Activated CD4-positive, alpha-beta T cell treated with anti-CD3 and anti-CD28 coated beads, Interleukin-2, amount 10 ng/mL, durations not matched to agents 7 days and 5 days (primary cell): ENCODE measurements around the gene THSD7B. TPM values are rescaled to one million over a fixed set of nuclear protein-coding genes. Genes with fewer than 3 reads are reported as not detected.

Source experiments
- CTCF ChIA-PET: fragments of 350-600 bp; sonication (Branson Sonifier 250); formaldehyde crosslinking; loops from one replicate; lab custom pipeline; 2021; ENCODE audit warnings: antibody characterized with exemption; lab: Charles Lee
- POLR2A ChIA-PET: fragments of 350-600 bp; sonication (Branson Sonifier 250); formaldehyde crosslinking; loops from one replicate; lab custom pipeline; 2021; ENCODE audit warnings: antibody characterized with exemption; lab: Charles Lee
- DNase-seq: peaks from one replicate; pipeline ENCODE4 v3.0.0-alpha.2; 2020
- H3K27ac Mint-ChIP-seq: one replicate; pipeline ENCODE4 v1.8.0; 2021; ENCODE audit warnings: mild to moderate bottlenecking, moderate library complexity, mixed read lengths
- H3K27me3 Mint-ChIP-seq: one replicate; pipeline ENCODE4 v1.8.0; 2021; ENCODE audit warnings: mixed read lengths
- H3K36me3 Mint-ChIP-seq: one replicate; pipeline ENCODE4 v1.8.0; 2021; ENCODE audit warnings: low read depth, mixed read lengths
- H3K4me1 Mint-ChIP-seq: one replicate; pipeline ENCODE4 v1.8.0; 2021; ENCODE audit warnings: mixed read lengths
- H3K4me3 Mint-ChIP-seq: one replicate; pipeline ENCODE4 v1.8.0; 2021; ENCODE audit warnings: mild to moderate bottlenecking, moderate library complexity, mixed read lengths
- H3K9me3 Mint-ChIP-seq: one replicate; pipeline ENCODE4 v1.8.0; 2021; ENCODE audit warnings: mixed read lengths
- total RNA-seq, 2 experiments: library from RNA; stranded (reverse); gene quantifications; one replicate each; pipeline ENCODE4 v1.2.3, GENCODE V29; 2021

Gene THSD7B
- total RNA-seq, 2 experiments from 2014 or later = not detected

DNA sequence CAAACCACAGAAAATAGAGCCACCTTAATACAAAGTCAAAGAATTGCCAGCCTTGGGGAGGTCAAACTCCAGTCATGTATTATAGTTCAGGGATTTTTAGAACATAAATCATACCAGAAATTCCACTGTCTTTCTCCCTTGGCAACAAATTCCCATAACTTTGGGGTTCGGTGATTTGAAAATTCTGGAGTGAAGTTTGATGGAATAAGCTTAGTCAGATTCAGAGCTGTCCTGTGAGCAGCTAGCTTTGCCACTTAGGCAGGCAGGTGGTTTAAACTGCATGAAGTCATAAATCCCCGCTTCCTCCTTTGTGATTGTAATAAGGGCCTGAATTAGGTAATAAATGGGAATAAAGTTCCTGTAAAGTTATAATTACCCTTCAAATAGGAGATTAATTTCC lies 741.9 kb downstream of the THSD7B start:
- Mint-ChIP-seq H3K4me3 (no peak overlapping the region), H3K9me3 (no peaks in the 10 kb centered on the region), H3K27ac (no peak overlapping the region), H3K27me3 (no peaks in the 10 kb centered on the region), H3K36me3 (no peaks in the 10 kb centered on the region), H3K4me1 (no peaks in the 10 kb centered on the region)
- ChIA-PET CTCF (no interaction called here), POLR2A (no interaction called here)
- DNase-seq = no peak

DNA sequence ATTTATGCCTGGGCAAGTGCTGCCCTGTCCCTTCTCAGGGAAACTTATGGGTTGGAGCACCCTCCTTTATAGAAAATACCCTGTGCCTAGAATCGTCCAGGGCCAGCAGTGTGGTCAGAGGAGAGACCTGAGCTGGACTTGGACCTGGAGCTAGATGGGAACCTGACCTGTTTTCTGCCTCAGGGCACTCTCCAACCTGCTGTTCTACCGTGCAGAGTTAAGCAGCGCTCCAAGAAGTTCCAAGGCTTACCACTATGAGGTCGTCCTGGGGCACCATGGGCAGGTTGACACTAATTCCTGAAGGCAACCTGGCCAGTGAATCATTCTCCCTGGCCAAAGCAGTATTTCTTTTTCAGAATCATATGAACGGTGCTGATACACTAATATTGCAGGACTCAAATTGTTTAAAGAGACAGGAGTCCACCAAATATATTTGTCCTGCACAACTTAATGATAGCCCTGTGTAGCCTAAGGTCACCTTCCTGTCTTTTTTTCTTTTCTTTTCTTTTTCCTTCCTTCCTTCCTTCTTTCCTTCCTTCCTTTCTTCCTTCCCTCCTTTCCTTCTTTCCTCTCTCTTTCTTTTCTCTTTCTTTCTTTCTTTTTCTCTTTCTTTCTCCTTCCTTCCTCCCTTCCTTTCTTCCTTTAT lies 743.5 kb downstream of the THSD7B start:
- H3K4me1 Mint-ChIP-seq = no peaks in the 10 kb centered on the region
- H3K4me3 Mint-ChIP-seq = no peak overlapping the region
- H3K9me3 Mint-ChIP-seq = no peaks in the 10 kb centered on the region
- peak overlapping the region; percentile 76 for H3K27ac Mint-ChIP-seq
- no peaks in the 10 kb centered on the region for H3K36me3 Mint-ChIP-seq
- no peak for DNase-seq
- POLR2A ChIA-PET = no interaction called here
- H3K27me3 Mint-ChIP-seq = no peaks in the 10 kb centered on the region
- CTCF ChIA-PET = interaction anchor here (1.0 kb wide), 1 partner anchor 13 kb away, joined by 3 read pairs; no protein-coding TSS in a partner anchor

- H3K9me3 Mint-ChIP-seq = peaks cover 2% of the 10 kb centered on the region
- H3K27me3 Mint-ChIP-seq = no peaks in the 10 kb centered on the region
- ChIA-PET POLR2A (no interaction called here), CTCF (no interaction called here)
- H3K36me3 Mint-ChIP-seq = no peaks in the 10 kb centered on the region
- H3K4me1 Mint-ChIP-seq = no peaks in the 10 kb centered on the region
- no peak overlapping the region for H3K27ac Mint-ChIP-seq
- H3K4me3 Mint-ChIP-seq = no peak overlapping the region
- no peak for DNase-seq
These were observed 746.2 kb downstream of the THSD7B start for GRCh38 chr2:137511526-137511925.

- Mint-ChIP-seq H3K27ac (no peak overlapping the region), H3K4me1 (no peaks in the 10 kb centered on the region), H3K9me3 (no peaks in the 10 kb centered on the region), H3K27me3 (no peaks in the 10 kb centered on the region), H3K4me3 (no peak overlapping the region), H3K36me3 (no peaks in the 10 kb centered on the region)
- ChIA-PET CTCF (no interaction called here), POLR2A (no interaction called here)
- no peak for DNase-seq
These were observed 756.6 kb downstream of the THSD7B start for GRCh38 chr2:137521653-137522619.

DNA sequence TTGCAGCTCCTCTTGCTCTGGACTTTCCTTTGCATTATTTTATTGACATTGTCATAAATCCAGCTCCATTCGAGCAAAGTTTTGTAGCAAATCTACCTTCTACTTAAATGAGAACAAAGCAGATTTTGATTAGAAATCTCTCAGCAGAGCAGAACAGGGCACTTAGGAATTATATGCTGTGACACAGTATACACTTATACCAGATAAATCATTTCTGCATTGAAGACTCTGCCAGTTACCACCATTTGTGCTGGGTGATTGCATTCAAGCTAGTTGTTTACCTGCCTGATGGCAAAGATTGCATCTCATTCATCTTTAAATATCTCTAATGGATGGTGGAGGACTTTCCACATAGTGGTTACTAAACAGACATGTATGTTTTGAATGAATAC lies 757.3 kb downstream of the THSD7B start:
- ChIA-PET POLR2A (no interaction called here), CTCF (no interaction called here)
- DNase-seq = no peak

GRCh38 chr2:137523931-137524330 lies 758.6 kb downstream of the THSD7B start:
- Mint-ChIP-seq H3K9me3 (no peaks in the 10 kb centered on the region), H3K27me3 (no peaks in the 10 kb centered on the region), H3K4me1 (no peaks in the 10 kb centered on the region), H3K27ac (no peak overlapping the region), H3K36me3 (no peaks in the 10 kb centered on the region), H3K4me3 (no peak overlapping the region)
- ChIA-PET POLR2A (no interaction called here), CTCF (no interaction called here)
- DNase-seq = no peak

More for the DNA sequence above, 757.3 kb downstream of the THSD7B start:
- no peak overlapping the region for H3K4me3 Mint-ChIP-seq
- no peaks in the 10 kb centered on the region for H3K4me1 Mint-ChIP-seq
- H3K36me3 Mint-ChIP-seq = no peaks in the 10 kb centered on the region
- H3K27ac Mint-ChIP-seq = no peak overlapping the region
- no peaks in the 10 kb centered on the region for H3K27me3 Mint-ChIP-seq
- no peaks in the 10 kb centered on the region for H3K9me3 Mint-ChIP-seq

- Mint-ChIP-seq H3K36me3 (no peaks in the 10 kb centered on the region), H3K4me3 (no peak overlapping the region), H3K27me3 (no peaks in the 10 kb centered on the region), H3K27ac (no peak overlapping the region), H3K4me1 (no peaks in the 10 kb centered on the region), H3K9me3 (no peaks in the 10 kb centered on the region)
- ChIA-PET CTCF (no interaction called here), POLR2A (no interaction called here)
- no peak for DNase-seq
These were observed 759.8 kb downstream of the THSD7B start for GRCh38 chr2:137525132-137525531.

GRCh38 chr2:137525641-137526190 lies 760.4 kb downstream of the THSD7B start:
- POLR2A ChIA-PET = no interaction called here
- Mint-ChIP-seq H3K4me1 (no peaks in the 10 kb centered on the region), H3K4me3 (no peak overlapping the region), H3K36me3 (no peaks in the 10 kb centered on the region), H3K27me3 (no peaks in the 10 kb centered on the region), H3K27ac (no peak overlapping the region), H3K9me3 (no peaks in the 10 kb centered on the region)
- CTCF ChIA-PET = no interaction called here
- DNase-seq = no peak

- ChIA-PET CTCF (no interaction called here), POLR2A (no interaction called here)
- Mint-ChIP-seq H3K27me3 (no peaks in the 10 kb centered on the region), H3K4me3 (no peak overlapping the region), H3K27ac (no peak overlapping the region), H3K4me1 (no peaks in the 10 kb centered on the region), H3K9me3 (no peaks in the 10 kb centered on the region), H3K36me3 (no peaks in the 10 kb centered on the region)
- DNase-seq = no peak
These were observed 770.6 kb downstream of the THSD7B start for GRCh38 chr2:137535897-137536296.

GRCh38 chr2:137539336-137539735 lies 774.0 kb downstream of the THSD7B start:
- DNase-seq = no peak
- no peaks in the 10 kb centered on the region for H3K36me3 Mint-ChIP-seq
- H3K4me1 Mint-ChIP-seq = no peaks in the 10 kb centered on the region
- POLR2A ChIA-PET = no interaction called here
- CTCF ChIA-PET = no interaction called here
- H3K9me3 Mint-ChIP-seq = no peaks in the 10 kb centered on the region
- H3K27ac Mint-ChIP-seq = no peak overlapping the region
- H3K4me3 Mint-ChIP-seq = no peak overlapping the region
- H3K27me3 Mint-ChIP-seq = no peaks in the 10 kb centered on the region

DNA sequence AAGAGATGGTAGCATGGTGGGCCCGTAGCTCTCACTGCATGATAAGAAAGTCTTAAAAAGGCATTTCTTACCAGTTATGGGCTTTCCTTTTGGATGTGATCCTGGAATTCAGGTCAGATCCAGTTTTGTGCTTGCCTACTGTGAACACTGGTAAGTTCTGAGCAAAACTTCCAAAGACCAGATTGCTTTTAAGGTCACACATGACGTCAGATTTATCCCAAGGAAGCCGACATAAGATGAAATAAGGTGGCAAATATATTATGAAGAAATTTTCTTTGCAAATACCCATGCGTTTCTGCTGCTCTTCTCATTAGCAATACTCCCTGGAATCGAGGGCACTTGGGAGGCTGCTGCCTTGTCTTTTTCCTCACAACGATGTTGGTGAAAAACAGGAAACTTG lies 782.5 kb downstream of the THSD7B start:
- ChIA-PET CTCF (no interaction called here), POLR2A (no interaction called here)
- no peak overlapping the region for H3K27ac Mint-ChIP-seq
- no peaks in the 10 kb centered on the region for H3K9me3 Mint-ChIP-seq
- no peak overlapping the region for H3K4me3 Mint-ChIP-seq
- H3K4me1 Mint-ChIP-seq = no peaks in the 10 kb centered on the region
- DNase-seq = no peak
- no peaks in the 10 kb centered on the region for H3K27me3 Mint-ChIP-seq
- H3K36me3 Mint-ChIP-seq = no peaks in the 10 kb centered on the region

GRCh38 chr2:137566387-137566786 lies 801.0 kb downstream of the THSD7B start:
- no peaks in the 10 kb centered on the region for H3K36me3 Mint-ChIP-seq
- no peak overlapping the region for H3K4me3 Mint-ChIP-seq
- CTCF ChIA-PET = no interaction called here
- no peaks in the 10 kb centered on the region for H3K27me3 Mint-ChIP-seq
- DNase-seq = no peak
- H3K9me3 Mint-ChIP-seq = no peaks in the 10 kb centered on the region
- no peak overlapping the region for H3K27ac Mint-ChIP-seq
- no peaks in the 10 kb centered on the region for H3K4me1 Mint-ChIP-seq
- POLR2A ChIA-PET = no interaction called here

DNA sequence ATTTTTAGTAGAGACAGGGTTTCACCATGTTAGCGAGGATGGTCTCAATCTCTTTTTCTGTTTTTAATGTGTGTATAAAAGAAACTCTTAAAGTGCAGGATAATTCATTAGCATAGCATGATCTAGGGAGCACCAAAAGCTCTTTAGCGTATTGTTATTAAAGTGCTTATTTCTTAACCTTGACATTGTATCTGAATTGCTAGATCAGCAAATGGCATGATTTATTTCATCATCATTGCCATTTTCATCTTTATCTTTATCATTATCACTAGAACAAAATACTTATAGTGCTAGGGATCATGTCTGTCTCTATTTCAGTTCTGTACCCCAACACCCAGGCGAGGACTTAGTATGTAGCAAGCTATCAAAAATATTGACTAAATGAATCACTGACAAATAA lies 805.1 kb downstream of the THSD7B start:
- no peaks in the 10 kb centered on the region for H3K9me3 Mint-ChIP-seq
- no peak for DNase-seq
- no peak overlapping the region for H3K27ac Mint-ChIP-seq
- H3K4me1 Mint-ChIP-seq = no peaks in the 10 kb centered on the region
- H3K36me3 Mint-ChIP-seq = no peaks in the 10 kb centered on the region
- ChIA-PET CTCF (no interaction called here), POLR2A (no interaction called here)
- no peak overlapping the region for H3K4me3 Mint-ChIP-seq
- no peaks in the 10 kb centered on the region for H3K27me3 Mint-ChIP-seq
